Measurements from ENCODE around the gene MKLN1. TPM values are rescaled to one million over a fixed set of nuclear protein-coding genes. Genes with fewer than 3 reads are reported as not detected.

Gene MKLN1
- 10 to 100 TPM; 19.7 to 65.6 (median 30.5) TPM for total RNA-seq

DNA sequence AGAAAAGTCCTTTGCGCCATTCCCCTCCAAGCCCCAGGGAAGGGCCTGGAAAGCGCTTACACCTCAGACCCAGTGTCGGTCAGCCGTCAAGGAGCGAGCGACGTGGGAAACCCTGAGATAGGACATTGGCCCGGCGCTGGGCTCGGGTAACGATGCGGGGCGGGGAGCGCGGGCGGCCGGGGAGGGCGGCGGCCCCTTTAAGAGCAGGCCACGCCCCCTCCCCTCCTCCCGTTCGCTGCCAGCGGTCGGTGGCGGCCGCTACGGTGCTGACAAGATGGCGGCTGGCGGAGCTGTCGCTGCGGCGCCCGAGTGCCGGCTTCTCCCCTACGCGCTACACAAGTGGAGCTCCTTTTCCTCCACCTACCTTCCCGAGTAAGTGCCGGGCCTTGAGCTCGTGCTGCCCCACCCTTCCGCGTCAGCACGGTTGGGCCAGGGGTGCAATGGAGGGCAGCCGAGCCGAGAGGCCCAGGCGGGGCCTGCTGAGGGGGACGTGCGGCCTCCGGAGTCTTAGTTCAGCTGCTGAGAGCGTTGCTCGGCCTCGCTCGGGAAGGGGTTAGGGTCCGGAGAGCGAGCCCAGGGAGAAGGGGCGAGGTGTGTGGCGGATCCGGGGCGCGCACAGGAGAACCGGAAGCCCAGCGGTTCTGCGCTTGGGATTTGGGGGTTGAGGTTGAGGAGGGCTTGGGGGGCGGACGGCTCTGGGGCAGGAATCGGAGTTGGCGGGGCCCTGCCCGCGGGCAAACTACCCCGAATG, at the start of gene MKLN1:
MKLN1 (plus strand) TSS at position 251 of the 751 bp plus-strand sequence; CDS start at position 275, 24 bp downstream.
- WGBS, 10 experiments = 0 to 4% (median 0%) methylated on average over 1 to 8 of the region's 69 CpGs; no CpG with 5 or more reads in 5 of the 10 experiments
- peaks cover 8 to 13% of the 10 kb centered on the region in 2 donors for H3K4me1 ChIP-seq (replicated peaks in 1 of 2)
- peak; percentile 77 to 97 (median 94) for ATAC-seq (replicated peaks in 6 of 8)
- in situ Hi-C loops (cut with MboI; ENCODE audit: low pct_unique_long_range_greater_than_20kb in 2 of 9, low sequenced_read_pairs in 9 of 9, unreplicated experiment in 9 of 9) = no loop called here
- peak within 1 kb of the TSS; percentile 71 to 98 (median 89) for H3K4me3 ChIP-seq
- H3K27ac ChIP-seq = peak within 1 kb of the TSS; percentile 95 to 98

DNA sequence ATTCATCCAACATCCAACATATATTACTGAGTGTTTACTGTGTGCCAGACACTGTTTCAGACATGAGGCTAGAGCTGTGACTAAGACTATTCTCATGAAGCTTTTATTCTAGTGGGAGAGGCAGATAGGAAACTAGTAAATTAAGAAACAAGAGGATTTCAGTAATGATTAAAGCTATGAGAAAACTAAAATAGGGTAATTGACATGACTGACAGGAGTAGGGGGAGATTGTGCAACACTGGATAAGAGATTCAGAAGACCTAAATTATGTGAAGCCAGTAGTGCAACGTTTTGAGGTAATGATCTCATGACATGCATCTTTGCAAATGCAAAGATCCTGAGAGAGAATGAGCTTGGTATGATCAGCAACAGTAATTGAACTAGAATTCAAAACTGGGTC, 48.6 kb upstream of the MKLN1 start:
- ATAC-seq (replicated peaks in 6 of 8) = peak in 1 of 8 experiments; percentile 22
- Histone ChIP-seq H3K4me1 (replicated peaks in 1 of 2) (no peaks in the 10 kb centered on the region), H3K4me3 (no peak overlapping the region), H3K27ac (no peak overlapping the region)
- WGBS, 10 experiments = 0 to 57% (median 38%) methylated on average over 1 of the region's 1 CpG; no CpG with 5 or more reads in 3 of the 10 experiments
- in situ Hi-C loops (cut with MboI; ENCODE audit: low pct_unique_long_range_greater_than_20kb in 2 of 9, low sequenced_read_pairs in 9 of 9, unreplicated experiment in 9 of 9) = no loop called here

DNA sequence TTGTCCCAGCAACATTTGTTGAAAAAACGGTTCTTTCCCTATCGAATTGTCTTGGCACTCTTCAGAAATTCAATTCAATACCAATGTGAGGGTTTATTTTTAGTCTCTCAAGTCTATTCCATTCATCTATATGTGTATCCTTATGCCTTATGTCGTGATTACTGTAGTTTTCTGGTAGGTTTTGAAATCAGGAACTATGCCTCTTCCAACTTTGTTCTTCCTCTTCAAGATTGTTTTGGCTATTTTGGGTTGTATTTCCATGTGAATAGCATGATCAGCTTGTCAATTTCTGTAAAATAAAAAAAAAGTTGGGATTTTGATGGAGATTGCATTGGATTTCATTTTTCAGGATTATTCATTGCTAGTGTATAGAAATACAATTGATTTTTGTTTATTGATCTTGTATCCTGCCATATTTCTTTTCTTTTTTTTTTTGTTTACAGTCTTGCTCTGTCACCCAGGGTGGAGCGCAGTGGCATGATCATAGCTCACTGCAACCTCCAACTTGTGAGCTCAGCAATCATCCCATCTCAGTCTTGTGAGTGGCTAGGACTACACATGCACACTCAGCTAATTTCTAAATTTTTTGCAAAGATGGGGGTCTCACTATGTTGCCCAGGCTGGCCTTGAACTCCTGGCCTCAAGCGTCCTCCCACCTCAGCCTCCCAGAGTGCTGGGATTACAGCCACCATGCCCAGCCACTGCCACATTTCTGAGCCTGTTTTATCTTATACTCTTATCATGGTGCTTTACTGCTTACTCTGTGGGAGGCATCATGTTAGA, 46.2 kb upstream of the MKLN1 start:
- ATAC-seq (replicated peaks in 6 of 8) = no peak
- in situ Hi-C loops (cut with MboI; ENCODE audit: low pct_unique_long_range_greater_than_20kb in 2 of 9, low sequenced_read_pairs in 9 of 9, unreplicated experiment in 9 of 9) = no loop called here
- H3K27ac ChIP-seq = no peak overlapping the region
- peaks cover 3 to 11% of the 10 kb centered on the region in 2 donors for H3K4me1 ChIP-seq (replicated peaks in 1 of 2)
- no peak overlapping the region for H3K4me3 ChIP-seq
- 70 to 100% (median 92%) methylated on average over 3 to 5 of the region's 5 CpGs; no CpG with 5 or more reads in 1 of the 10 experiments for WGBS, 10 experiments

DNA sequence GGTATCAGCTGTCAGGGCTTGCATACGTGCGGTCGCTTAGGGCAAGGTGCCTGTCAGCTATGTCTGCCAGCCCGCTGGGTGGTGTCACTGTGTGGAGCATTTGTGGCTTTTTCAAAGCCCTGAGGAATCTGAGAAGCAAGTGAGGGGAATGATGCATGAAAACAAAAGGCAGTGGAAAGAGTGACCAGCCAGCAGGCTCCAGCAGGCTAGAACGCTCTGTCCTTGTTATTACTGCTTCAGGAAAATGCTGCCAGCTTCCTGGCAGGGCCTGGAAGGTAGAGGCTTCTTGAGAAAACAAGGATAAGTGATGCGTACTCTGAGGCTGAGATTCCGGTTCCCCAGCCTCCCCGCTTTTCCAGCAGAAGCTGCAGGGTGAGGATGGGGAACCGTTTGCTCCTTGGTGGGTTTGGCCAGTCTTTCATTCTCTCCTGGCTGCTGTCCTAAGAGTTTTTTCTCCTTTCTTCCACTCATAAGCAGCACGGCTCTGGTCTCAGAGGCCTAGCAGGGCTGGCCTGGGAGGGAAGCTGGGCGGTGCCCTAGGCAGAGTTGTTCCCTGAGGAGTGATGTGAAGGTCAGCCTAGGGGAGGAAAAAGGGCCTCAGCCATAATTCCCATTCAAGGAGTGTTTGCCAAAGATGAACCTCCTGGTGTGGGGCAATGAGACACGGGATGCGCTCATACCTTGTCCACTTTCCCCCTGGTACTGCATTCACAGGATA, 42.8 kb upstream of the MKLN1 start:
- peaks cover 3 to 11% of the 10 kb centered on the region in 2 donors for H3K4me1 ChIP-seq (replicated peaks in 1 of 2)
- H3K4me3 ChIP-seq = no peak overlapping the region
- peak; percentile 68 to 92 (median 76) for ATAC-seq (replicated peaks in 6 of 8)
- WGBS, 10 experiments = 23 to 100% (median 68%) methylated on average over 1 to 6 of the region's 13 CpGs; no CpG with 5 or more reads in 4 of the 10 experiments
- H3K27ac ChIP-seq = no peak overlapping the region
- in situ Hi-C loops (cut with MboI; ENCODE audit: low pct_unique_long_range_greater_than_20kb in 2 of 9, low sequenced_read_pairs in 9 of 9, unreplicated experiment in 9 of 9) = no loop called here

DNA sequence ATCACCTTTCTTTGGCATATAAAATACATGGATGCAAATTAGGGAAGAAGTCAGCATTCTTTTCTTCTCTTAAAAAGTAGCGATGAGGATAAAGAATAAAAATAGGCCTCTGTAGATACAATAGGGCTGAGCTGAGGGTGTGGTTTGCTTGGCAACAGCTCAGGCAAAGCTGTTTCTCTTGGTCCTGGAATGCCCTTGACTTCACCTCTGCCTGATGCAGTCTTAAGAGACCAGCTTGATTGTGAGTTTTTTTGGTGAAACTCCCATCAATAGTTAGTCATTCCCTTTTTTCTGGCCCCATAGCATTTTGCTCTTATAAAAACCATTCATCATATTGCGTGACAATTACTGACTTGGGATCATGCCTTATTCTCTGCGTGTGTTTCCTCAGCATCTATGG, 42.1 kb upstream of the MKLN1 start:
- WGBS, 10 experiments = 6 to 93% (median 69%) methylated on average over 1 to 3 of the region's 3 CpGs; no CpG with 5 or more reads in 2 of the 10 experiments
- ATAC-seq (replicated peaks in 6 of 8) = peak in 7 of 8 experiments; percentile 44 to 74 (median 68)
- Histone ChIP-seq H3K4me1 (replicated peaks in 1 of 2) (peaks cover 3 to 11% of the 10 kb centered on the region in 2 donors), H3K27ac (no peak overlapping the region), H3K4me3 (no peak overlapping the region)
- in situ Hi-C loops (cut with MboI; ENCODE audit: low pct_unique_long_range_greater_than_20kb in 2 of 9, low sequenced_read_pairs in 9 of 9, unreplicated experiment in 9 of 9) = no loop called here

DNA sequence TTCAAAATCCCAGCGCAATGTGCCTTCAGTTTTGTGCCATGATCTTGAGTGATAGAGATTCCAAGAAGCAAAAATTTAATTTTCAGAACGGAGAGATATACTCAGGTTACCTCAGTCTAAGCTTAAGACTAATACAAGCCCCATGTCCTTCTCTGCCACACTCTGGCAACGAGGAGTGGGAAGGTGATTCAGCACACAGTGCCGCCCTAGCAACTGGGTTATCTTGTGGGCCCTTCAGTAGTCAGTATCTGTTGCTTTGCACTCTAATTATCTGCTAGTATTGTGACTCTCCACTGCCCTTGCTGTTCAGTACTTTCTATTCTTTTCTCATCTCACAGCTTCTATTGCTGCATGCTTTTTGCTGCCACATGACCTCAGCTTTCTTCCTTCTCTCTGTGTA, 39.2 kb upstream of the MKLN1 start:
- Histone ChIP-seq H3K27ac (no peak overlapping the region), H3K4me3 (no peak overlapping the region), H3K4me1 (replicated peaks in 1 of 2) (peaks cover 3 to 11% of the 10 kb centered on the region in 2 donors)
- WGBS, 10 experiments = 52 to 100% (median 83%) methylated on average over 1 to 4 of the region's 4 CpGs; no CpG with 5 or more reads in 3 of the 10 experiments
- ATAC-seq (replicated peaks in 6 of 8) = peak in 2 of 8 experiments; percentile 12 to 47
- in situ Hi-C loops (cut with MboI; ENCODE audit: low pct_unique_long_range_greater_than_20kb in 2 of 9, low sequenced_read_pairs in 9 of 9, unreplicated experiment in 9 of 9) = no loop called here

DNA sequence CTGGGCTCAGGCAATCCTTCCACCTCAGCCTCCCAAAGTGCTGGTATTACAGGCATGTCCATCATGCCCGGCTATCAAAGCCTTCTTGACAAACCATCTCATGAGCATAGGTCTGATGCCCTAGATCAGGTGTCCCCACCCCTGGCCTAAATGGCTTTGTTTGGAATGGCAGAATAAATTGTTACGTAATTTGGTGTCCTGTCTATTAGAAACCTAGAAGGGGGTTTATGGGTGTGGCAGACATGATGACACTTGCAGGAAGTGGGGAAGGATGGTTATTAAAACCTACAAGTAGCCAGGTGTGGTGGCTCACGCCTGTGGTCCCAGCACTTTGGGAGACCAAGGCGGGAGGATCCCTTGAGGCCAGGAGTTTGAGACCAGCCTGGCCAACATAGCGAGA, 38.6 kb upstream of the MKLN1 start:
- H3K4me1 ChIP-seq (replicated peaks in 1 of 2) = peaks cover 3 to 11% of the 10 kb centered on the region in 2 donors
- H3K4me3 ChIP-seq = no peak overlapping the region
- in situ Hi-C loops (cut with MboI; ENCODE audit: low pct_unique_long_range_greater_than_20kb in 2 of 9, low sequenced_read_pairs in 9 of 9, unreplicated experiment in 9 of 9) = no loop called here
- 80 to 100% (median 93%) methylated on average over 1 to 3 of the region's 5 CpGs; no CpG with 5 or more reads in 4 of the 10 experiments for WGBS, 10 experiments
- H3K27ac ChIP-seq = no peak overlapping the region
- ATAC-seq (replicated peaks in 6 of 8) = no peak

DNA sequence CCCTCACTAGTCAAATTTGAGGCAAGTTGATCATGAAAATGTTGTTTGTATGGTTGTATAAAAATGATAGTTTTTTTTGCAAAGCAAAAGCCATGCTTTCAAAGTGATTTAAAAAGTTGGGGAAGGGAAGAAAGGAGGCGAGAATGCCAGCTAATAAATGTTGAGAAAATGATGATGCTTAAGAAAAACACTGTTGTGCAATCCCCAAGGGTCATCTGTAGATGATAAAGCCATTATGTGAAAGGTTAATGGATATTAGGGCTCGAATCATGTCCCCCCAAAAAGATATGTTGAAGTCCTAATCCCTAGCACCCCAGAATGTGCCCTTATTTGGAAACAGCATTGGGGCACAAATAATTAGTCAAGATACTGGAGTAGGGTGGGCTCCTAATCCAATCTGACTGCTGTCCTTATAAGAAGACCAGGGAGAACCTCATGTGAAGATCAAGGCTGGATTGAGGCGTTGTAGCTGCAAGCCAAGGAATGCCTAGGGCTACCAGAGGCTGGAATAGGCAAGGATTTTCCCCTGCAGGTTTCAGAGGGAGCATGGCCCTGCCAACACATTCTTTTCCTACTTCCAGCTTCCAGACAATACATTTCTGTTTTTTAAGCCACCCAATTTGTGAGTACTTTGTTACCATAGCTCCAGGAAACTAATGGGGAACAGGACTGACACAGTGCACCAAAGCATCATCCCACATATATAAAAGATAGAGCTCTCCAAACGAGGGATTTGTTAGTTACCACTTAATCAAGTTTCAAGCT, 35.4 kb upstream of the MKLN1 start:
- Histone ChIP-seq H3K4me1 (replicated peaks in 1 of 2) (no peaks in the 10 kb centered on the region), H3K27ac (no peak overlapping the region), H3K4me3 (no peak overlapping the region)
- ATAC-seq (replicated peaks in 6 of 8) = peak in 1 of 8 experiments; percentile 34
- WGBS, 10 experiments = 40 to 91% (median 71%) methylated on average over 1 to 4 of the region's 4 CpGs; no CpG with 5 or more reads in 1 of the 10 experiments
- in situ Hi-C loops (cut with MboI; ENCODE audit: low pct_unique_long_range_greater_than_20kb in 2 of 9, low sequenced_read_pairs in 9 of 9, unreplicated experiment in 9 of 9) = no loop called here

DNA sequence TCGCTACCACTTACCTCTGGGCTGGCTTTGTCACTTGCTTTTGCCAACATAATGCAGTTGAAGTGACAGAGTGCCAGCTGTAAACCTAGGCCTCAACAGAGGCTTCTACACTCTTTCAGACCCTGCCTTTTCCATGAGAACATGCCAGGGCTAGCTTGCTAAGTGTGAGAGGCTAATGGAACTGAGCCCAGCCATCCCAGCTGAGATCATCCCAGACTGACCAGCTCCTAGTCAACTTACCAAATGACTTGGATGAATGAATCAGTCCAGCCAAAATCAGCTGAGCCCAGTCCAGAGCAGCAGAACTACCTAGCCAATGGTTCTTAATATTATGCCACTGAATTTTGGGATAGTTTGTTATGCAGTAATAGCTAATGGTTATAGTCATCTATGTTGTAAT, 34.7 kb upstream of the MKLN1 start:
- no peak overlapping the region for H3K4me3 ChIP-seq
- no peaks in the 10 kb centered on the region for H3K4me1 ChIP-seq (replicated peaks in 1 of 2)
- H3K27ac ChIP-seq = no peak overlapping the region
- 80 to 100% (median 80%) methylated on average over 1 of the region's 1 CpG; no CpG with 5 or more reads in 5 of the 10 experiments for WGBS, 10 experiments
- peak in 2 of 8 experiments; percentile 40 to 75 for ATAC-seq (replicated peaks in 6 of 8)
- in situ Hi-C loops (cut with MboI; ENCODE audit: low pct_unique_long_range_greater_than_20kb in 2 of 9, low sequenced_read_pairs in 9 of 9, unreplicated experiment in 9 of 9) = no loop called here

DNA sequence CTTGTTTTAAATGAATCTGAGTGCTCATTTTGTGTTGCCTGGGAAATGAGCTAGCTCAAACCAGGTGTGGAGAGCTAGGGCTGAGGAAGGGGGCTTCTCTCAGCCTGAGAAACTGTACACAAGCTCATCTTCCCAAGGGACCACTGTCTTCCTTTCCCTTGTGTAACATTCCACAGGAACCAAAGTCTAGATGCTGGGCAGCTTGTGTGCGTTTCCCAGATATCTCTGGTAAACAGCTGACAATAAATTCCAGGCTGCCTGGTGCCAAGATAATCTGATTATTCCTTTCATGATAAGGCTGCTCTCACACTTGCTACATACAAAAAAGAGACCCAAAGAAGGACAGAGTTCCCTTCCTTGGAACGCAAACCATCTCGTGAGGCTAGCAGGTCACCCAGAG, 33.1 kb upstream of the MKLN1 start:
- in situ Hi-C loops (cut with MboI; ENCODE audit: low pct_unique_long_range_greater_than_20kb in 2 of 9, low sequenced_read_pairs in 9 of 9, unreplicated experiment in 9 of 9) = no loop called here
- Histone ChIP-seq H3K4me3 (no peak overlapping the region), H3K27ac (no peak overlapping the region), H3K4me1 (replicated peaks in 1 of 2) (no peaks in the 10 kb centered on the region)
- ATAC-seq (replicated peaks in 6 of 8) = peak in 1 of 8 experiments; percentile 34
- WGBS, 10 experiments = 40 to 80% (median 47%) methylated on average over 1 to 3 of the region's 3 CpGs; no CpG with 5 or more reads in 3 of the 10 experiments

DNA sequence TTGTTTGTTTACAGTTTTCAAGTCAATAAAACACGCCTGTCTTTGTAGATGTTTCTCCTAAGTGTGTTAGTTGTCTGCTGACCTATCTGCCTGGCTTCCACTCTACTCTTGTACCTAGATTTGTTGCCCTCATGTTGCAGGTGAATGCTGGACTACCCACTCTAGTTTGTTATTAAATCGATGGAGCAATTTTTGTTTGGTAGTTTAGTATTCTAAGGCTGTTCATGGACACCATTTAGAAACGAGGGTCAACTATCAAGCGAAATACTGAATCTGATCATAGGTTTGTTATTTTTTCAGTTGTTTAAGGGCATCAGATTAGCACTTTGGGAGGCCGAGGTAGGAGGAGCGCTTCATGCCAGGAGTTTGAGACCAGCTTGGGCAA, 29.1 kb upstream of the MKLN1 start:
- Histone ChIP-seq H3K4me1 (replicated peaks in 1 of 2) (no peaks in the 10 kb centered on the region), H3K27ac (no peak overlapping the region), H3K4me3 (no peak overlapping the region)
- WGBS, 10 experiments = 58 to 94% (median 84%) methylated on average over 2 to 6 of the region's 6 CpGs; no CpG with 5 or more reads in 1 of the 10 experiments
- in situ Hi-C loops (cut with MboI; ENCODE audit: low pct_unique_long_range_greater_than_20kb in 2 of 9, low sequenced_read_pairs in 9 of 9, unreplicated experiment in 9 of 9) = no loop called here
- ATAC-seq (replicated peaks in 6 of 8) = no peak

DNA sequence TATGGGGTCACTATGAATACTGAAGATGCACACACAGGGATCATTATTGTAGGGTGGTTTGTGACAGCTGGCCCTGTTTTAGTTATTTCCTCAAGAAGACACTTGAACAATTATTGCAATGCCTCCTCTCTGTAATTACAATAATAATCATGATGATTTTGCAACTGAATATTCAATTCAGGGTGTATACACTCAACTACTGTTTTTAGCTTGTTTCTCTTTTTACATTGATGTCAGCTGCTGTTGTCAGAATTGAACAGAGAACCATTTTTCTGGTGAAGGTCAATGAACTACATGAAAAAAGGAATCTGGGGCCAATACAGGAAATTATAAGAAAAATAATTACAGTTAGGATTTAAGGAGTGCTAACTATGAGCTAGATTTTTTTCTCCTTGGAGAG, 28.6 kb upstream of the MKLN1 start:
- no peak overlapping the region for H3K27ac ChIP-seq
- no peak overlapping the region for H3K4me3 ChIP-seq
- peak in 2 of 8 experiments; percentile 40 to 53 for ATAC-seq (replicated peaks in 6 of 8)
- H3K4me1 ChIP-seq (replicated peaks in 1 of 2) = no peaks in the 10 kb centered on the region
- in situ Hi-C loops (cut with MboI; ENCODE audit: low pct_unique_long_range_greater_than_20kb in 2 of 9, low sequenced_read_pairs in 9 of 9, unreplicated experiment in 9 of 9) = no loop called here
